Endothelial cell of umbilical vein (primary cell): ENCODE results near the gene CDC34. TPM values are rescaled to one million over a fixed set of nuclear protein-coding genes. Genes with fewer than 3 reads are reported as not detected.

Source experiments
- BruUV-seq: library from RNA; stranded (reverse); fragments of 400-500 nt; replicated peaks from 2 replicates; lab custom pipeline; 2021; lab: Mats Ljungman, UMichigan
- CTCF ChIA-PET: fragments of 300-600, 350-600 bp; sonication (Branson Sonifier 250); formaldehyde crosslinking; loops from one replicate; lab custom pipeline; 2021; ENCODE audit warnings: antibody characterized with exemption, inconsistent platforms; lab: Charles Lee
- POLR2A ChIA-PET: fragments of 300-600, 350-600 bp; sonication (Branson Sonifier 250); formaldehyde crosslinking; loops from one replicate; lab custom pipeline; 2021; ENCODE audit warnings: antibody characterized with exemption, inconsistent platforms; lab: Charles Lee
- DNase-seq: peaks from one replicate; pipeline ENCODE4 v3.0.0-alpha.2; 2011; ENCODE audit warnings: low read depth, low spot score
- FAIRE-seq: peaks from 2 replicates; lab custom pipeline; 2011; peaks lifted over from hg19 to GRCh38; lab: Jason Lieb, UNC
- H2AFZ ChIP-seq: 2 replicates; pipeline ENCODE4 v1.6.0; 2012; ENCODE audit warnings: low read depth, low read length, control low read depth, inconsistent platforms
- H3K27ac ChIP-seq: 2 replicates; pipeline ENCODE4 v1.5.1; 2011; ENCODE audit warnings: low read depth, mild to moderate bottlenecking, control low read depth, low read length, moderate library complexity; ENCODE audit not compliant: insufficient read depth
- H3K27me3 ChIP-seq, 2 experiments: 2 replicates each; pipeline versions ENCODE4 v1.6.0 to v1.6.1; 2011; ENCODE audit warnings: low read length in 2 of 2, mixed read lengths in 1 of 2; ENCODE audit not compliant: control insufficient read depth in 2 of 2, insufficient read depth in 2 of 2
- H3K36me3 ChIP-seq, 2 experiments: 2 replicates in 1 of 2; 3 replicates in 1 of 2; pipeline ENCODE4 v1.5.1; 2011; ENCODE audit warnings: low read length in 2 of 2, mild to moderate bottlenecking in 1 of 2, moderate library complexity in 1 of 2; ENCODE audit not compliant: control insufficient read depth in 2 of 2, insufficient read depth in 2 of 2; ENCODE audit errors: extremely low read depth in 1 of 2
- H3K4me1 ChIP-seq: 3 replicates; pipeline ENCODE4 v1.5.1; 2011; ENCODE audit warnings: mild to moderate bottlenecking, low read length; ENCODE audit not compliant: control insufficient read depth, insufficient read depth; ENCODE audit errors: extremely low read depth
- H3K4me2 ChIP-seq: 2 replicates; pipeline ENCODE4 v1.6.1; 2011; ENCODE audit warnings: low read length, control low read depth, mixed read lengths; ENCODE audit not compliant: insufficient read depth
- H3K4me3 ChIP-seq, 3 experiments: fragments of 200-600 bp in 1 of 3; sonication (generic), shearing (Covaris generic) in 1 of 3; replicated peaks in 1 of 3; 2 replicates each; pipeline ENCODE4 v1.5.1; 2011 to 2016; ENCODE audit warnings: control low read depth in 3 of 3, low read length in 3 of 3, mild to moderate bottlenecking in 2 of 3, inconsistent platforms in 1 of 3, low read depth in 1 of 3, moderate library complexity in 1 of 3; ENCODE audit not compliant: insufficient read depth in 1 of 3
- H3K79me2 ChIP-seq: 2 replicates; pipeline ENCODE4 v1.6.0; 2012; ENCODE audit warnings: low read length, inconsistent platforms; ENCODE audit not compliant: control insufficient read depth, insufficient read depth
- H3K9ac ChIP-seq: replicated peaks from 2 replicates; pipeline ENCODE3; 2011; ENCODE audit warnings: low read length, control low read depth; ENCODE audit not compliant: insufficient read depth; ENCODE audit errors: extremely low read depth
- H3K9me1 ChIP-seq: replicated peaks from 3 replicates; pipeline ENCODE4 v1.6.0; 2011; ENCODE audit warnings: mild to moderate bottlenecking, low read length; ENCODE audit not compliant: control insufficient read depth, insufficient read depth; ENCODE audit errors: extremely low read depth
- H3K9me3 ChIP-seq: replicated peaks from 2 replicates; pipeline ENCODE4 v1.5.1; 2012; ENCODE audit warnings: low read length, inconsistent platforms; ENCODE audit not compliant: control insufficient read depth, insufficient read depth
- H4K20me1 ChIP-seq: replicated peaks from 2 replicates; pipeline ENCODE3; 2011; ENCODE audit warnings: mild to moderate bottlenecking, low read length; ENCODE audit not compliant: control insufficient read depth, insufficient read depth; ENCODE audit errors: extremely low read depth
- EZH2 ChIP-seq: IDR thresholded peaks from 2 replicates; pipeline ENCODE4 v1.6.1; 2012; ENCODE audit warnings: borderline replicate concordance, low read depth, mild to moderate bottlenecking, moderate library complexity, low read length, inconsistent platforms; ENCODE audit not compliant: severe bottlenecking
- FOS ChIP-seq: IDR thresholded peaks from 2 replicates; pipeline ENCODE4 v1.6.1; 2011; ENCODE audit warnings: mild to moderate bottlenecking, low read length, moderate library complexity, borderline replicate concordance; ENCODE audit not compliant: insufficient read depth
- GATA2 ChIP-seq: IDR thresholded peaks from 2 replicates; pipeline ENCODE4 v1.7.0; 2011; ENCODE audit warnings: low read depth, mild to moderate bottlenecking, moderate library complexity, mixed read lengths, low read length; ENCODE audit not compliant: insufficient read length, insufficient read depth
- JUN ChIP-seq: IDR thresholded peaks from 2 replicates; pipeline ENCODE4 v1.6.1; 2011; ENCODE audit warnings: borderline replicate concordance, low read depth; ENCODE audit not compliant: insufficient read length, insufficient read depth
- MYC ChIP-seq: IDR thresholded peaks from one replicate; pipeline ENCODE4 v1.6.1; 2011; ENCODE audit warnings: mild to moderate bottlenecking, low read depth, low read length
- POLR2A ChIP-seq: IDR thresholded peaks from 2 replicates; pipeline ENCODE4 v1.6.1; 2012; ENCODE audit warnings: low read depth, mild to moderate bottlenecking, control low read depth, low read length
- POLR2AphosphoS5 ChIP-seq: IDR thresholded peaks from 2 replicates; pipeline ENCODE4 v1.6.1; 2012; ENCODE audit warnings: low read depth, mild to moderate bottlenecking, control low read depth, low read length, moderate library complexity; ENCODE audit not compliant: insufficient read depth
- dilution Hi-C: fragments of 300-500 bp; cut with MboI; formaldehyde crosslinking; loops from one replicate; pipeline ENCODE4 v1.15.0; 2019; ENCODE audit warnings: low sequenced_read_pairs; ENCODE audit not compliant: extremely low pct_ligation_motif_present
- intact Hi-C: fragments of 100-400 bp; cut with micrococcal nuclease; formaldehyde crosslinking; loops from one replicate; pipeline ENCODE4 v1.10.0; 2022
- polyA plus RNA-seq, 4 experiments: library from polyadenylated mRNA; depleted of rRNA in 3 of 4; stranded (reverse) in 3 of 4; unstranded in 1 of 4; fragments of >200 nt; gene quantifications; 2 replicates each; pipeline versions ENCODE4 v1.2.1 to v1.2.3, GENCODE V29; 2011 to 2012; ENCODE audit warnings: missing spikeins in 1 of 4
- total RNA-seq: library from RNA; stranded (reverse); gene quantifications from 2 replicates; pipeline ENCODE4 v1.2.3, GENCODE V29; 2021
- TF ChIP-seq, protein P1 (sequence below), 2 donors: IDR thresholded peaks; 1 replicate in 1 of 2; 2 replicates in 1 of 2; pipeline ENCODE4 v1.5.1; 2011; ENCODE audit warnings: low read length in 2 of 2, mild to moderate bottlenecking in 2 of 2, moderate library complexity in 2 of 2, control low read depth in 1 of 2, inconsistent platforms in 1 of 2, low read depth in 1 of 2; ENCODE audit not compliant: insufficient read depth in 1 of 2; ENCODE audit errors: extremely low read depth in 1 of 2
- TF ChIP-seq, protein P2 (sequence below): IDR thresholded peaks from 2 replicates; pipeline ENCODE4 v1.6.1; 2011; ENCODE audit not compliant: insufficient read depth, insufficient read length

CDC34 gene
- total and polyA plus RNA-seq, 2 donors (not counting 3 experiments of a cell fraction or from before 2014, with no cell fraction given) = 90.4 to 92.9 TPM

DNA sequence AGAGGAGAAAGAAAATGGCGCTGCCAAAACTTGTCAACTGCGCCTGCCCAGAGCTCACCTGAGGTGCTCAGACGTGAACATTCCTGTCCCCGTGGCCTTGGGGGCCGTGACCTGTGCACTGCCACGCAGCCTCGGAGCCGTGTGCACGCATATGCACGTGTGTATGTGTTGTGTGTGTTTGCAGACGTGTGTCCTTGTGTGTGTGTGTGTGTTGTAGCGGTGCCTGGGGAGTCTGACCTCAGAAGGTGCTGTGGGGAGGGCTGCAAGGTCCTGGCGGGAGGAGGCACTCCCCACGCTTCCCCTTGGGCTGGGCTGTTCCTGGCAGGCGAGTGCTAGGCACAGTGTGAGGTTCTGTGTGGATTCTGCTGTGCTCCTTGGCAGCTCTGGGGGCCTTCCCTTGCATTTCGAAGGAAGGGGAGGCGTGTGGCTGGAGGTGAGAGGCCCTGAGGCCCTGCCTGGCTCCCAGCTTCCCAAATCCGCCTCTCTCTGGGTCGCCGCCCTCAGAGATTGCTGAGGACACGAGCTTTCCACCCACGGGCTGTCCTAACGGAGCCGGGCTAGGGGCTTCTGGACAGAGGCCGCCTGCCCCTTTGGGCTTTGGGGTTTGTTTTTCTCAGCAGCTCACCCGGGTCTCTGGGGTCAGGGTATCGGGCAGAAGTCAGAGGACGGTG is 45.3 kb downstream of the CDC34 start:
- Histone ChIP-seq H3K79me2 (peaks cover 75% of the 10 kb centered on the region), H3K4me1 (peaks cover 20% of the 10 kb centered on the region), H3K36me3 (peaks cover 5 to 24% of the 10 kb centered on the region in 2 experiments), H3K4me3 (no peak overlapping the region), H3K27ac (no peak overlapping the region), H3K9me3 (no peaks in the 10 kb centered on the region), H4K20me1 (peaks cover 2% of the 10 kb centered on the region), H3K9me1 (no peaks in the 10 kb centered on the region), H3K9ac (no peak overlapping the region), H3K4me2 (no peak overlapping the region), H3K27me3 (no peaks in the 10 kb centered on the region), H2AFZ (no peak overlapping the region)
- CTCF ChIA-PET = interaction anchor here (0.7 to 2.6 kb wide), 7 partner anchors 7 to 157 kb away, joined by 3 to 21 read pairs (median 4); no protein-coding TSS in a partner anchor
- intact Hi-C loops = no loop called here
- dilution Hi-C loops = no loop called here
- POLR2A ChIA-PET = interaction anchor here (1.0 kb wide), 1 partner anchor 7 kb away, joined by 4 read pairs; no protein-coding TSS in a partner anchor
- FAIRE-seq (no peak), DNase-seq (no peak)
- TF ChIP-seq, protein P1, sequence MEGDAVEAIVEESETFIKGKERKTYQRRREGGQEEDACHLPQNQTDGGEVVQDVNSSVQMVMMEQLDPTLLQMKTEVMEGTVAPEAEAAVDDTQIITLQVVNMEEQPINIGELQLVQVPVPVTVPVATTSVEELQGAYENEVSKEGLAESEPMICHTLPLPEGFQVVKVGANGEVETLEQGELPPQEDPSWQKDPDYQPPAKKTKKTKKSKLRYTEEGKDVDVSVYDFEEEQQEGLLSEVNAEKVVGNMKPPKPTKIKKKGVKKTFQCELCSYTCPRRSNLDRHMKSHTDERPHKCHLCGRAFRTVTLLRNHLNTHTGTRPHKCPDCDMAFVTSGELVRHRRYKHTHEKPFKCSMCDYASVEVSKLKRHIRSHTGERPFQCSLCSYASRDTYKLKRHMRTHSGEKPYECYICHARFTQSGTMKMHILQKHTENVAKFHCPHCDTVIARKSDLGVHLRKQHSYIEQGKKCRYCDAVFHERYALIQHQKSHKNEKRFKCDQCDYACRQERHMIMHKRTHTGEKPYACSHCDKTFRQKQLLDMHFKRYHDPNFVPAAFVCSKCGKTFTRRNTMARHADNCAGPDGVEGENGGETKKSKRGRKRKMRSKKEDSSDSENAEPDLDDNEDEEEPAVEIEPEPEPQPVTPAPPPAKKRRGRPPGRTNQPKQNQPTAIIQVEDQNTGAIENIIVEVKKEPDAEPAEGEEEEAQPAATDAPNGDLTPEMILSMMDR (IDR thresholded peaks at IDR 0.05; ENCODE audit: extremely low read depth in 1 of 2, insufficient read depth in 1 of 2, low read depth in 1 of 2, low read length in 2 of 2) = no peak
- no peak for TF ChIP-seq POLR2A
- TF ChIP-seq GATA2 = no peak
- TF ChIP-seq FOS = no peak
- TF ChIP-seq MYC = no peak
- TF ChIP-seq JUN = no peak
- TF ChIP-seq POLR2AphosphoS5 = no peak
- TF ChIP-seq, protein P2, sequence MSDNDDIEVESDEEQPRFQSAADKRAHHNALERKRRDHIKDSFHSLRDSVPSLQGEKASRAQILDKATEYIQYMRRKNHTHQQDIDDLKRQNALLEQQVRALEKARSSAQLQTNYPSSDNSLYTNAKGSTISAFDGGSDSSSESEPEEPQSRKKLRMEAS = no peak
- TF ChIP-seq EZH2 = no peak
- BruUV-seq = no TSS peak
